Measurements from ENCODE around the gene ZNF777.

DNA sequence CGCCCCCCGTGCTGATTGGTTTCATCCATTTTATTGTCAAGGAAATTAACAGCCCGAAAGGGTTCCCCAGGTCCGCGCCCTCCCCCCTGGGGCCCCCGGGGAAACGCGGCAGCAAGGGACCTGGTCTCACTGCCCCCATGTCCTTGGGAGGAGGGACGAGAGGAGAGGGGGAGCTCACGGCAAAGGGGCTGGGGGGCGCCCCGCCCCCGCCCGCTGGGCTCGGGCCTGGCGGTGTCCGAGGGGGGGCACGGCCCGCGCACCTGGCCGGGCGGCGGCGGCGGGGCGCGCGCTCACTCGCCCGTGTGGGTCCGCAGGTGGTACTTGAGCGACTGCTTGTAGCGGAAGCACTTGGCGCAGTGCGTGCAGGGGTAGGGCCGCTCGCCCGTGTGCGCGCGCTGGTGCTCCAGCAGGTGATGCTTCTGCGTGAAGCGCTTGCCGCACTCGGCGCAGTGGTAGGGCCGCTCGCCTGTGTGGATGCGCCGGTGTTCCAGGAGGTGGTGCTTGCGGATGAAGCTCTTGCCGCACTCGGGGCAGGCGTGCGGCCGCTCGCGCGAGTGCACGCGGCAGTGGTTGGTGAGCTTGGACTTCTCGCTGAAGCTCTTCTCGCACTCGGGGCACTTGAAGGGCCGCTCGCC, 29.3 kb downstream of the ZNF777 start:
- TF ChIP-seq ZNF121 (CRISPR knock-in tag; conservative IDR thresholded peaks at IDR 0.05), result no peak
- TF ChIP-seq ZNF511 (CRISPR knock-in tag; IDR thresholded peaks at IDR 0.05), result no peak
- no peak for TF ChIP-seq SMARCE1 (IDR thresholded peaks at IDR 0.05)
- TF ChIP-seq ZNF146 (CRISPR knock-in tag; IDR thresholded peaks at IDR 0.05; ENCODE audit: unreplicated experiment), result no peak
- TF ChIP-seq EZH2 (IDR thresholded peaks at IDR 0.05; ENCODE audit: borderline replicate concordance, low read depth, low read length), result no peak

All from K562 (cell line).